ENCODE results near the gene FMO3. TPM values are rescaled to one million over a fixed set of nuclear protein-coding genes. Genes with fewer than 3 reads are reported as not detected.

The FMO3 gene
- total RNA-seq, 1 experiment from 2014 or later, result not detected

DNA sequence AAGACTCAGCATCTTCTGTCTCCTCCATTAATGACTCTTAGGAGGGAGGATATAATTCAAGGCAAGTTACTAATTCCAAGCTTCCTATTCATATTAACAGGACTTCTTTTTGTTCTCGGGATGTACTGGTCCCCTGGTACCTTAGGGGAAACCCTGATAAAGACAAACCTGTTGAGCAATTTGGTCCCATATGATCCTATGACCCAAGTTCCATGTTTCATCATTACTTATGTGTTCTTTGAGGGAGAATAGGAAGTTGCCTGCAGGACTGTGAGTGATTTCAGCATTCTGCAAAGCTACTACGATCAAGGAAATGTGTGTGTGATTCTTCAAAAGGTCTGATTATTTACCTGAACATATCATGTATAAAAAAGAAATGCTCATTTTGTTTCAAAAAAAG lies 5.8 kb upstream of the FMO3 start:
- DNase-seq (ENCODE audit: low spot score), result no peak
- peaks cover 4% of the 10 kb centered on the region for H3K4me1 ChIP-seq (ENCODE audit: insufficient read depth, low read length, poor library complexity, severe bottlenecking)
- H3K9me3 ChIP-seq (ENCODE audit: low read depth, low read length, poor library complexity, severe bottlenecking), result no peaks in the 10 kb centered on the region
- no peaks in the 10 kb centered on the region for H3K36me3 ChIP-seq (ENCODE audit: insufficient read depth, low read length, poor library complexity, severe bottlenecking)
- CTCF ChIA-PET, result no interaction called here
- H3K27me3 ChIP-seq (replicated peaks; ENCODE audit: insufficient read depth, low read depth, low read length, poor library complexity), result no peaks in the 10 kb centered on the region
- intact Hi-C loops (cut with micrococcal nuclease; ENCODE audit: unreplicated experiment), result loop anchor here (10.0 kb wide), 1 partner anchor 230 kb away; the partner anchor contains the start of gene FMO4
- H3K27ac ChIP-seq (ENCODE audit: low read depth, low read length, poor library complexity, severe bottlenecking), result no peak overlapping the region
- POLR2A ChIA-PET (ENCODE audit: low non-redundant PET), result no interaction called here
- TF ChIP-seq EZH2 (IDR thresholded peaks at IDR 0.05; ENCODE audit: borderline replicate concordance, low read depth, low read length, poor library complexity, severe bottlenecking), result no peak
- TF ChIP-seq, protein P1, sequence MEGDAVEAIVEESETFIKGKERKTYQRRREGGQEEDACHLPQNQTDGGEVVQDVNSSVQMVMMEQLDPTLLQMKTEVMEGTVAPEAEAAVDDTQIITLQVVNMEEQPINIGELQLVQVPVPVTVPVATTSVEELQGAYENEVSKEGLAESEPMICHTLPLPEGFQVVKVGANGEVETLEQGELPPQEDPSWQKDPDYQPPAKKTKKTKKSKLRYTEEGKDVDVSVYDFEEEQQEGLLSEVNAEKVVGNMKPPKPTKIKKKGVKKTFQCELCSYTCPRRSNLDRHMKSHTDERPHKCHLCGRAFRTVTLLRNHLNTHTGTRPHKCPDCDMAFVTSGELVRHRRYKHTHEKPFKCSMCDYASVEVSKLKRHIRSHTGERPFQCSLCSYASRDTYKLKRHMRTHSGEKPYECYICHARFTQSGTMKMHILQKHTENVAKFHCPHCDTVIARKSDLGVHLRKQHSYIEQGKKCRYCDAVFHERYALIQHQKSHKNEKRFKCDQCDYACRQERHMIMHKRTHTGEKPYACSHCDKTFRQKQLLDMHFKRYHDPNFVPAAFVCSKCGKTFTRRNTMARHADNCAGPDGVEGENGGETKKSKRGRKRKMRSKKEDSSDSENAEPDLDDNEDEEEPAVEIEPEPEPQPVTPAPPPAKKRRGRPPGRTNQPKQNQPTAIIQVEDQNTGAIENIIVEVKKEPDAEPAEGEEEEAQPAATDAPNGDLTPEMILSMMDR (conservative IDR thresholded peaks at IDR 0.05; ENCODE audit: low read depth, low read length), result no peak
- BruUV-seq (replicated peaks), result no TSS peak
- H3K4me3 ChIP-seq (ENCODE audit: low read depth, low read length, poor library complexity, severe bottlenecking), result no peak overlapping the region

DNA sequence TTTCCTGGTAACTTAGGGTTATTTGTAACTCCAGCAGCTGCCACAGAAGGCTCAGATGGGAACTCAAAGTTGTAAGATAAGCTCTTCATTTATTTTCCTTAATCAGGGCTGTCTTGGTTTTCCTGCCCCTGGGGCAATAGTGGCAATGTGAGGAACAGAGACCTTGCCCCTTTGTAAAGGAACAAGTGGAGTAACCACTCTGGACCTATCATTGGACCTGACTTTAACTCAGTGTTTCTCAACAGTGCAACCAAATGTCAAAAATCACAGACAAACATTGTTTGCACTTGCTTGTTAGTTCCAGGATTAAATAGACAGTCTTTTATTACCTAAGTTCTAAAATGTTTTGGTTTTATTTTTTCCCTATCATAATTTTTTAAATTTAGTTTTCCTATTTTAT lies 2.8 kb upstream of the FMO3 start:
- ChIA-PET CTCF (interaction anchor here (0.6 kb wide), 1 partner anchor 105 kb away, joined by 10 read pairs; no protein-coding TSS in a partner anchor), POLR2A (ENCODE audit: low non-redundant PET) (no interaction called here)
- Histone ChIP-seq H3K27ac (ENCODE audit: low read depth, low read length, poor library complexity, severe bottlenecking) (no peak overlapping the region), H3K27me3 (replicated peaks; ENCODE audit: insufficient read depth, low read depth, low read length, poor library complexity) (no peaks in the 10 kb centered on the region), H3K9me3 (ENCODE audit: low read depth, low read length, poor library complexity, severe bottlenecking) (no peaks in the 10 kb centered on the region), H3K4me3 (ENCODE audit: low read depth, low read length, poor library complexity, severe bottlenecking) (no peak overlapping the region), H3K36me3 (ENCODE audit: insufficient read depth, low read length, poor library complexity, severe bottlenecking) (no peaks in the 10 kb centered on the region), H3K4me1 (ENCODE audit: insufficient read depth, low read length, poor library complexity, severe bottlenecking) (no peaks in the 10 kb centered on the region)
- DNase-seq (ENCODE audit: low spot score), result no peak
- intact Hi-C loops (cut with micrococcal nuclease; ENCODE audit: unreplicated experiment), result loop anchor here (10.0 kb wide), 1 partner anchor 227 kb away; the partner anchor contains the start of gene FMO4
- no TSS peak for BruUV-seq (replicated peaks)
- no peak for TF ChIP-seq EZH2 (IDR thresholded peaks at IDR 0.05; ENCODE audit: borderline replicate concordance, low read depth, low read length, poor library complexity, severe bottlenecking)

DNA sequence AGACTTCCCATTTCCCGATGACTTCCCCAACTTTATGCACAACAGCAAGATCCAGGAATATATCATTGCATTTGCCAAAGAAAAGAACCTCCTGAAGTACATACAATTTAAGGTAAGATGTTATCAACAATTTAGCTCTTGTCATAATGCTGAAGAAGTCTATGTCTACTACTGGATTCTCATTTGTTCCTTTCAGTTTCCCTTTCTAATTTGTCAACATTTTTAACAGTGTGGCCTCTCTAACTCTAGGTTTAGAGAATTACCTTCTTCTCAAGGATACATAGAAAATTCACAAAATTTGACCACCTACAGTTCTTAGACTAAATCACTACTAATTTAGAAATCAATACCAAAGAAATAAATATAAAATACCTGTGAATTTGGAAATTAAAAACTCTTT lies 13.2 kb downstream of the FMO3 start:
- Histone ChIP-seq H3K4me1 (ENCODE audit: insufficient read depth, low read length, poor library complexity, severe bottlenecking) (no peaks in the 10 kb centered on the region), H3K27me3 (replicated peaks; ENCODE audit: insufficient read depth, low read depth, low read length, poor library complexity) (no peaks in the 10 kb centered on the region), H3K36me3 (ENCODE audit: insufficient read depth, low read length, poor library complexity, severe bottlenecking) (no peaks in the 10 kb centered on the region), H3K27ac (ENCODE audit: low read depth, low read length, poor library complexity, severe bottlenecking) (no peak overlapping the region), H3K4me3 (ENCODE audit: low read depth, low read length, poor library complexity, severe bottlenecking) (no peak overlapping the region), H3K9me3 (ENCODE audit: low read depth, low read length, poor library complexity, severe bottlenecking) (no peaks in the 10 kb centered on the region)
- intact Hi-C loops (cut with micrococcal nuclease; ENCODE audit: unreplicated experiment), result no loop called here
- no TSS peak for BruUV-seq (replicated peaks)
- TF ChIP-seq EZH2 (IDR thresholded peaks at IDR 0.05; ENCODE audit: borderline replicate concordance, low read depth, low read length, poor library complexity, severe bottlenecking), result no peak
- TF ChIP-seq, protein P1 (conservative IDR thresholded peaks at IDR 0.05; ENCODE audit: low read depth, low read length), result no peak
- POLR2A ChIA-PET (ENCODE audit: low non-redundant PET), result no interaction called here
- CTCF ChIA-PET, result no interaction called here
- DNase-seq (ENCODE audit: low spot score), result no peak

DNA sequence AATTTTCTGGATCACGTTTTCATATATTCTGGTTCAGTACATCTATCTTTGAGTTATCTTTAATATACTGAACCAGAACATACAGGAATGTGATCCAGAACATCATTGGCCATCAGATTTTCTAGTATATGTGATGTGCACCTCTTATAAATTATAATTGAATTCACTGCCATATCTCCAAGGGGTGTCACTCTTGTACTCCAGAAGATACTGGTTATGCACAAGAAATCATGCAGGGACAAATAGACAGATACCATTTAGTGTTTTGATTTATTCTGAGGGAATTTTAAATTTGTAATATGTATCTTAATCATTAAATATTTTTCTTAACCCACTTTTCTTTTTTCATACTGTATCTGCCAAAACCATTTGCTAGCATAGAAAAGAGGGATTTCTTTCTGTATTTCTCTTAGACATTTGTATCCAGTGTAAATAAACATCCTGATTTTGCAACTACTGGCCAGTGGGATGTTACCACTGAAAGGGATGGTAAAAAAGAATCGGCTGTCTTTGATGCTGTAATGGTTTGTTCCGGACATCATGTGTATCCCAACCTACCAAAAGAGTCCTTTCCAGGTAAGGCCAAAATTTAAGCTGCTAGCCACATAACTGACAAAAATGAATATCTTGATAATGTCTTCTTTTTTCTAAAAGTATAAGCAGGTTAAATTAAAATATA lies 16.7 kb downstream of the FMO3 start:
- no peaks in the 10 kb centered on the region for H3K9me3 ChIP-seq (ENCODE audit: low read depth, low read length, poor library complexity, severe bottlenecking)
- TF ChIP-seq, protein P1 (conservative IDR thresholded peaks at IDR 0.05; ENCODE audit: low read depth, low read length), result no peak
- TF ChIP-seq EZH2 (IDR thresholded peaks at IDR 0.05; ENCODE audit: borderline replicate concordance, low read depth, low read length, poor library complexity, severe bottlenecking), result no peak
- intact Hi-C loops (cut with micrococcal nuclease; ENCODE audit: unreplicated experiment), result no loop called here
- DNase-seq (ENCODE audit: low spot score), result no peak
- no peak overlapping the region for H3K4me3 ChIP-seq (ENCODE audit: low read depth, low read length, poor library complexity, severe bottlenecking)
- no peak overlapping the region for H3K27ac ChIP-seq (ENCODE audit: low read depth, low read length, poor library complexity, severe bottlenecking)
- POLR2A ChIA-PET (ENCODE audit: low non-redundant PET), result no interaction called here
- no peaks in the 10 kb centered on the region for H3K27me3 ChIP-seq (replicated peaks; ENCODE audit: insufficient read depth, low read depth, low read length, poor library complexity)
- H3K4me1 ChIP-seq (ENCODE audit: insufficient read depth, low read length, poor library complexity, severe bottlenecking), result no peaks in the 10 kb centered on the region
- CTCF ChIA-PET, result no interaction called here
- H3K36me3 ChIP-seq (ENCODE audit: insufficient read depth, low read length, poor library complexity, severe bottlenecking), result no peaks in the 10 kb centered on the region
- BruUV-seq (replicated peaks), result no TSS peak

All from A673 (cell line).